NT2/D1 (cell line): ENCODE measurements around the gene TMEM35A.

Experiments used
- DNase-seq: peaks from one replicate; pipeline ENCODE4 v3.0.0-alpha.2; 2011; ENCODE audit warnings: low read depth, low spot score
- H3K27me3 ChIP-seq: 2 replicates; pipeline ENCODE4 v1.6.0; 2011; ENCODE audit warnings: mild to moderate bottlenecking; ENCODE audit not compliant: insufficient read length, insufficient read depth
- H3K36me3 ChIP-seq: 2 replicates; pipeline ENCODE4 v1.6.1; 2011; ENCODE audit warnings: mild to moderate bottlenecking, low read length, mixed read lengths; ENCODE audit not compliant: insufficient read depth, insufficient read length
- H3K4me1 ChIP-seq: 2 replicates; pipeline ENCODE4 v1.5.1; 2011; ENCODE audit not compliant: insufficient read depth, insufficient read length
- H3K4me3 ChIP-seq: 2 replicates; pipeline ENCODE4 v1.5.1; 2011; ENCODE audit warnings: low read depth; ENCODE audit not compliant: insufficient read length
- H3K9ac ChIP-seq: 2 replicates; pipeline ENCODE4 v1.6.0; 2011; ENCODE audit warnings: low read depth; ENCODE audit not compliant: insufficient read length
- H3K9me3 ChIP-seq: 2 replicates; pipeline ENCODE4 v1.5.1; 2011; ENCODE audit warnings: mild to moderate bottlenecking, low read length; ENCODE audit not compliant: insufficient read depth
- SUZ12 ChIP-seq: IDR thresholded peaks from 2 replicates; pipeline ENCODE4 v1.6.1; 2011; ENCODE audit not compliant: insufficient read length, insufficient read depth; ENCODE audit errors: extremely low read depth
- YY1 ChIP-seq: IDR thresholded peaks from 2 replicates; pipeline ENCODE4 v1.6.1; 2011; ENCODE audit not compliant: insufficient read length, insufficient read depth
- ZNF274 ChIP-seq: IDR thresholded peaks from 2 replicates; pipeline ENCODE4 v1.6.1; 2011; ENCODE audit warnings: mild to moderate bottlenecking, low read depth, low read length

TMEM35A gene

GRCh38 chrX:101057093-101057714 is 21.5 kb upstream of the TMEM35A start:
- no peak overlapping the region for H3K4me3 ChIP-seq

GRCh38 chrX:101062176-101062575 is 16.5 kb upstream of the TMEM35A start:
- Histone ChIP-seq H3K9ac (no peak overlapping the region), H3K9me3 (0 out of 2 replicates have a peak, but pooled peaks cover under 1% of the 10 kb centered on the region), H3K4me3 (no peak overlapping the region), H3K36me3 (no peaks in the 10 kb centered on the region), H3K4me1 (no peaks in the 10 kb centered on the region), H3K27me3 (no peaks in the 10 kb centered on the region)
- DNase-seq = no peak
- no peak for TF ChIP-seq ZNF274
- no peak for TF ChIP-seq SUZ12
- TF ChIP-seq YY1 = no peak

More at GRCh38 chrX:101057093-101057714, 21.5 kb upstream of the TMEM35A start:
- H3K4me1 ChIP-seq = no peaks in the 10 kb centered on the region
- no peaks in the 10 kb centered on the region for H3K27me3 ChIP-seq
- H3K36me3 ChIP-seq = no peaks in the 10 kb centered on the region
- no peak for DNase-seq
- TF ChIP-seq SUZ12 (no peak), ZNF274 (no peak), YY1 (no peak)
- no peak overlapping the region for H3K9ac ChIP-seq
- H3K9me3 ChIP-seq = 0 out of 2 replicates have a peak, but pooled peaks cover 6% of the 10 kb centered on the region

DNA sequence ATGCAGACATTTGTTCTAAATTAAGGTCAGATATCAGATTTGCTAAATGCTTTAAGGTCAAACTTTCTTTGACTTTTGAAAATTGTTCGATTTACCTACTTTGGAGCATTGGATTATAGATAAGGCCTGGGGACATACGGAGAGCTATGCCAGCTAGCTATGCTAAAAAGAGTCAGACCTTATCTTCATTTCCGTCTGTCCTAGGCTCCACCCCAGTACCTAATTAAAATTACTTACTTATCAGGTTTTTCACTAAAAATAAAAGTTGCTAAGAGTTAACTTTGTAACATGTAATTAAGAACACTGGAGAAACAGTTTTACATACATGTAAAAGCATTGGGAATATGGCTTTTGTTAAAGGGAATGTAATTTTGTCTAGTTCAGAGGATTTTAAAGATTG is 7.1 kb upstream of the TMEM35A start:
- no peak for TF ChIP-seq SUZ12
- TF ChIP-seq ZNF274 = no peak
- no peak for TF ChIP-seq YY1
- Histone ChIP-seq H3K27me3 (no peaks in the 10 kb centered on the region), H3K9ac (no peak overlapping the region), H3K4me1 (no peaks in the 10 kb centered on the region), H3K9me3 (no peaks in the 10 kb centered on the region), H3K4me3 (no peak overlapping the region), H3K36me3 (no peaks in the 10 kb centered on the region)
- DNase-seq = no peak

GRCh38 chrX:101079736-101080270 is 1.1 kb downstream of the TMEM35A start:
- Histone ChIP-seq H3K9ac (no peak overlapping the region), H3K4me3 (peak overlapping the region; percentile 60), H3K4me1 (peaks cover 2% of the 10 kb centered on the region), H3K9me3 (no peaks in the 10 kb centered on the region), H3K27me3 (peaks cover 14% of the 10 kb centered on the region), H3K36me3 (no peaks in the 10 kb centered on the region)
- TF ChIP-seq SUZ12 (no peak), YY1 (no peak), ZNF274 (no peak)
- no peak for DNase-seq

- H3K4me3 ChIP-seq = no peak overlapping the region
- H3K36me3 ChIP-seq = no peaks in the 10 kb centered on the region
- peaks cover 2% of the 10 kb centered on the region for H3K4me1 ChIP-seq
- H3K9ac ChIP-seq = peak overlapping the region; percentile 18
- TF ChIP-seq YY1 = no peak
- no peak for TF ChIP-seq SUZ12
- no peak for TF ChIP-seq ZNF274
- H3K27me3 ChIP-seq = peaks cover 14% of the 10 kb centered on the region
- no peak for DNase-seq
- H3K9me3 ChIP-seq = no peaks in the 10 kb centered on the region
Observed at GRCh38 chrX:101080326-101081124, 1.8 kb downstream of the TMEM35A start.

- Histone ChIP-seq H3K9me3 (no peaks in the 10 kb centered on the region), H3K27me3 (peaks cover 14% of the 10 kb centered on the region), H3K4me3 (no peak overlapping the region), H3K4me1 (peaks cover 2% of the 10 kb centered on the region), H3K9ac (no peak overlapping the region), H3K36me3 (no peaks in the 10 kb centered on the region)
- TF ChIP-seq ZNF274 (no peak), YY1 (no peak), SUZ12 (no peak)
- no peak for DNase-seq
Observed at GRCh38 chrX:101081231-101081630, 2.6 kb downstream of the TMEM35A start.

GRCh38 chrX:101091817-101092216 is 13.1 kb downstream of the TMEM35A start:
- Histone ChIP-seq H3K36me3 (no peaks in the 10 kb centered on the region), H3K9ac (no peak overlapping the region), H3K27me3 (no peaks in the 10 kb centered on the region), H3K9me3 (no peaks in the 10 kb centered on the region), H3K4me3 (no peak overlapping the region), H3K4me1 (no peaks in the 10 kb centered on the region)
- no peak for TF ChIP-seq YY1
- DNase-seq = no peak
